ENCODE data around the gene TPST2. TPM values are rescaled to one million over a fixed set of nuclear protein-coding genes. Genes with fewer than 3 reads are reported as not detected.
A peak's percentile ranks its signal among the peaks of the same experiment; 100 is the strongest.

The TPST2 gene
- total RNA-seq, 1 experiment from 2014 or later = 20.1 TPM

DNA sequence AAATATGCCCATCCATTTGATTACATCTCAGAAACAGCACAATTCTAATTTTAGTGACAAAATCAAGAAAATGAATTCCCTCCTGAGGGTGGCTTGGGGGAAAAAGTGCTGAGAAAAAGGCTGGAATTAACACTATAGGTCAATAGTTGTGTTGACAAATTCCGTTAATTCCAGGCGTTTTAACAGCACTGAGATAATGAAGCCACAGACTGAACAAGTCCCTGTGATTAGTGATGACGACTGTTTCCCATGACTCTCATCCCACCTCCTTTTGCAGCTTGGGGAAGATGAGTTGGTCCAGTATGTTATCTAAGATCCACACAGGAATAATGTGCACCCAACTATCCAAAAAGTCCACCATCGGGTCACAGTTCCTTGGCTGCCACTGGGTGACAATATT lies 93.5 kb downstream of the TPST2 start:
- no peak for DNase-seq (ENCODE audit: low read depth)

DNA sequence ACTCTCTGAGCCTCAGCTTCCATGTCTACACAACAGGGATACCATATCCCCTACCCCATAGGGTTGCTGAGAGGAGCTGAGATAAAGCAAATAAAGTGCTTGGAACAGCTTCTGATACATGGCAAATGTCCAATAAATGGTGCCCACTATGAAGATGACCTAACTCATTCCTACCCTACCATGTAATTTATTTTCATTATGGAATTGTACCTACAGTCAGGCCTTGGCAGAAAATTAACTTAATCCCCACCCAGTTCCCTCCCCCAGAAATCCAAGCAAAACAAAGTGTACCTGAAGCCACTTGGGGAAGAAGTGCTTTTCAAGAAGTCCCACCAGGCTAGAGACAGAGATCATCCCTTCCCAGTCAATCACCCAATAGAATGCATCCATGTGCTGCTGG lies 95.4 kb downstream of the TPST2 start:
- no peak for DNase-seq (ENCODE audit: low read depth)

DNA sequence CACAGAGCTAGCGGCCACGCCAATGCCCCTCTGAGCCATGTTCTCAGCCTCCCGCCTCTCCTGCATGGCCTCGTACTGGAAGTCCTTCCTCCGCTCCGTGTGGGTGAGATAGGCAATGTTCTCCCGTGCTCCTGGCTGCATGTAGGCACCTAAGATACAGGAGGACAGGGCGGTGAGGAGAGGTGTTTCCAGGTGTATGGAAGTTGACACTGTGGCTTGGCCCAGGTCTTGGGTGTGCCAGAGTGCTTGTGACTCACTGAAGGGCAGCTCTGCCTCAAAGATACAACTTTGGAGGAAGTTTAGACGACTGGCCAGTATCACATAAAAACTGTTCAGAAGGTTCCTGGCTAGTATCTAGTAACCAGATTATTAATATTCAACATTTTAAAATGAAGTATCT lies 97.7 kb downstream of the TPST2 start:
- no peak for DNase-seq (ENCODE audit: low read depth)

DNA sequence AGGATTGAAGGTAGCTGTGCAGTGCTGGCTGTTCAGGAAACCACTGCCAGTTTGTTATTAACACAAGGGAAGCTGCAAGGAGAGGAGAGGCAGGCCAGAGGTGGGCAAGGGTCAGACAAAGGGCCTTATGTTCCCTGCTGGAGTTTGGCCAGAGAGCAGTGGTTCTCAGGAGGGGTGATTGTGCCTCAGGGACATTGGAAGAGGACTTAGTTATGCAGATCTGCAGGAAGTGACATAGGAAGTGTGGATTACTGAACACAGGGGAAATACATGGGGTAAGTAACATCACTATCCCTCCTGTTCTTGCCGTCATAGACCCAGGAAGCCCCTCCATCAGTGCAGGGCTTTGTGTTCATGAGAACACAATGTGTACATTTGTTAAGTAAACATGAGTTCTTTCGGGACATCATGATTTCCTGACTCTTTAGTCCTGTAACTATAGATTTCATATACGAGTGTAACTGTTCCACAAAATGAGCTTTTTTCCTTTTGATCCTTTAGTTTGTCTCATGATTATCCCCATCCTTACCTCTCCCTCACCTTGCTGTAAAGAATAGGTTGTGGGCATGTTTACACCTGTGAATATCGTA lies 100.4 kb downstream of the TPST2 start:
- no peak for DNase-seq (ENCODE audit: low read depth)

DNA sequence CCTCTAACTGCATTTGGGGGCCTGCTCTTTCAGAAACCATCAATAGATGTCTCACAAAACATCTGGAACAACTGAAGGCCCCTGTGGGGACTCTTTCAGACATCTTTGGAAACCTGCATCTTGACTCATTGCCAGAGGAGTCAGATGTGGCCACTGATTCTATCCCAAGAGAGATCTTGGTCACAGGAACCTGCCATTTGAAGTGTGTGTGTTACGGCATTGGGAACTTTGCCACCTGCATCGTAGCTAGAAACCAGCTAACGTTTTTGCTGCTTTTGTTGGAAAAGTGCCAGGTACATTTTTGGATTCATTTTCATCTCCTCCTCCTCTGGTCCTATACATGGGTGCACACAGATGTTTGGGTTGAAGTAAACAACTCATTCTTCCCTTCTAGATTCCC lies 101.9 kb downstream of the TPST2 start:
- no peak for DNase-seq (ENCODE audit: low read depth)

DNA sequence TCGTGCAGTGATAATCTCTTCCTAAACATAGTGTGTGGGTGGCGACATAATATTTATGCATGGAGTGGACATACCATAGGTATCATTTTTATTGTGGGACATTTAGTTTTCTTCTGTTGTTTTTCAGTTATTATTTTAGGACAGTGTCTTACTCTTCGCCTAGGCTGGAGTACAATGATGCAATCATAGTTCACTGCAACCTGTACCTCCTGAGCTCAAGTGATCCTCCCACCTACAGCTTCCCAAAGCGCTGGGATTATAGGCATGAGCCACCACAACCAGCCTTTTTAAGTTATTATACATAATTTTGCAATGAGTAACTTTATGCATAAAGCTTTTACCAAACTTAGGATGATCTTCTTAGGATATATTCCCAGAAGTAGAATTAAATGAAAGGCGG lies 103.5 kb downstream of the TPST2 start:
- DNase-seq (ENCODE audit: low read depth) = no peak

DNA sequence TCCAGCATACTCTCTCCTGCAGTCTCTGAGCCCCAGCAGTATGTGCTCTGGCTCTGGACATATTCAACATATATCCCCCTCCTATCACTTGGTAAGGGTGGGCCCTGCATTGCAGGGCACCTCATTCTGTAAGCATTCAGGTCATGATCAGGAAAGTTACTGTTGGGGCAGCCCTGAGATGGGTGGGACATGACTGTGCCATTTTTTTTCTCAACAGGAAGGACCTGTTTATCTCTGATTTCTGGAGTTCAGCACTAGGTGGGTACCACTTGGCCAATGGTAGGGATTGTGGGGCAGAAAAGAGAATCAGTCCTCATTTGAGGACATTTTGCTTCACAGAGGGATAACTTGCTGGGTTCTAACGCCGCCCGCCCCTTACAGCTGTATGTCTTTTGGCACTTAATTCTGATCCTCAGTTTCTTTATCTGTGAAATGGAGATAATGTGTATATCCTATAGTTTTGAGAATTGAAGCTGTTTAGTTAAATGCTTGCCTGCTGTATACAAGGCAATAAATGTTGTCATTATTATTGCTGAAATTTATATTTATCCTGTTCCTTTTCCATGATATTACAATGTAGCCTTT lies 104.0 kb downstream of the TPST2 start:
- no peak for DNase-seq (ENCODE audit: low read depth)

DNA sequence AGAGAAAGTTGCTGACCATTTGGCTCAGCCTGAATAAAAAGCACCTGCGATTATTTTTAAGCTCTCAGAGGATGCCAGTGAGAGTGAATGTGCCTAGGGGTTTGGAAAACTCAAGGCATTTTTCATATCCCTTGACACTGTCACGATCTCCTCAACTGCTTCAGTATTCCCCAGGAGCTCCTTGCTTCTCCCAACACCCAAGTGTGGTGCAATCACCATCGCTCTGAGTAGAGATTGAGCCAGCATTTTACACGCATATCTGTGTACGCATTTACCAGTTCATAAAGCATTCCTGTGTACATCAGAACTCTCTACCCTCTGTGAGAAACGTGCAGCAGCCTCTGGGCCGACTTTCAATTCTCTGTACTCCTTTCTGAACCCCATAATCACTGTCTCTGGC lies 104.9 kb downstream of the TPST2 start:
- no peak for DNase-seq (ENCODE audit: low read depth)

DNA sequence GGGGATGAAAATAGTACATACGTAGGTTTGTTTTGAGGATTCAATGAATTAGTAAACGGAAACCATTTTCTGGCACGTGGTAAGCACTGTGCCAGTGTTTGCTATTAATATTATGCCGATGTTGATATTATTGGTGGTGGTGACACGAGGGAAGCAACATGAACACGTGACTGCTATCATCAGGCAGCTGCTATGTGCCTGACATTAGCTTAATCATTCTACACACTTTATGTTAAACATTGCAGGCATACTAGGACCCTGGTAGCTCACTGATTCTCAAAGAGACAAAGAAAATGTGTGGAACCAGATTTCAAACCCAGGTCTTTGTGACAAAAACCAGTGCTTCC lies 105.6 kb downstream of the TPST2 start:
- peak; percentile 31 for DNase-seq (ENCODE audit: low read depth)

DNA sequence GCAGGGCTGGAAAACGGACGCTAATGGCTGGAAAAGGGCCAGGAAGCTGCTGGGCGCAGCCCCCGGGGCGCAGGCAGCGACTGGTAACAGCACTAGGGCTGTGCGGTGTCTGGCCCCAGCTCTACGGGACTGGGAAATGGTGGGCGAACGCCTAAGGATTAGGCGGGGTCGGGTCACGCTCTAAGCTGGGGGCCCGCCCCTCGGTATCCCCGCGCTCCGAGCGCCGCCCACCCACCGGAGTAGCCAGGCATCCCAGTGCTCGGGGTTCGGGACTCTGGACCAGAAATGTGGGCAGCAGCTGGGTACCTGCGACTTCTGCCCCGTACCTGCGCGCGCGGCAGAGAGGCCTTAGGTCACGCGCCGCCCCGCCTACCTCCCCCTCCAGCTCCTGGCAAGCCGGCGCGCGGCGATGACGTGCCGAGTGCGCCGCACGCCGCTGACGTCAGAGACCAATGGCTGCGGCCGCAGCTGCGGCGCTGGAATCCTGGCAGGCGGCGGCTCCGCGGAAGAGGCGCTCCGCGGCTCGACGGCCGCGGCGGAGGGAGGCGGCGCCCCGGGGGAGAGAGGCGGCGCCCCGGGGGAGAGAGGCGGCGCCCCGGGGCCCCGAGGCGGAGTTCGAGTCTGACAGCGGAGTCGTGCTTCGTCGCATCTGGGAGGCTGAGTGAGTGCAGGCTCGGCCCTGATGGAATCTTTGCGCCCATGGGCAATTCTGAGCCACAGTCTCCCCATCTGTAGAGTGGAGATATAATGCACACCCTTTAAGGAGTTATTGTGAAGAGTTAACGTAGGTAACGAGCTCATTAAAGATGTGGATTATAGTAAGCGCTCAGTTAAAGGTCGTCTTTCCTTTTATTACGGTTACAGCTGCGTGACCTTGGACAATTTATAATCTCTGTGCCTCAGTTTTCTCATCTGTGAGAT lies 106.2 kb downstream of the TPST2 start, which contains the start of the genes HPS4 and SRRD:
Gene HPS4, minus strand, starts transcription at position 345 of the 921 bp plus-strand sequence. CDS start 2,021 bp downstream, outside the sequence.
Gene SRRD, plus strand, starts transcription at position 439 of the 921 bp plus-strand sequence. Its CDS starts 14 bp downstream, at position 453.
- peak; percentile 84 for DNase-seq (ENCODE audit: low read depth)

DNA sequence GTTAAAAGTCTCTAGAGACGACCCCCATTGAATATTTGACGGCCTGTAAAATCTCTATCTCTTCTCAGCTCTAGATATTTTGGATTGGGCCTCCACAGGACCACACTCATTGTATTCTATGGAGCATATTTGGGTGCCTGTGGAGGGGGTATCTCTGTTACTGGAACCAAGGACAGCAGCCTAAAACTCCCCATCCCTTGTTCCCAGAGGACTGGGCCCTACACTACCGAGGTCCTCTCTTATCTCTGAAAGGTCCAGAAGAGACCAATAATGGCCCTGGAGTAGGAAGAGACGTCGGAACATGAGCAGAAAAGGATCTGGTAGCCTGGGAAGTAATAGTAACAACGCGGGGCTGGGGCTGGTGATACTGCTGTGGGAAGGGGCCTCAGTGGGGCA lies 106.9 kb downstream of the TPST2 start:
- no peak for DNase-seq (ENCODE audit: low read depth)

DNA sequence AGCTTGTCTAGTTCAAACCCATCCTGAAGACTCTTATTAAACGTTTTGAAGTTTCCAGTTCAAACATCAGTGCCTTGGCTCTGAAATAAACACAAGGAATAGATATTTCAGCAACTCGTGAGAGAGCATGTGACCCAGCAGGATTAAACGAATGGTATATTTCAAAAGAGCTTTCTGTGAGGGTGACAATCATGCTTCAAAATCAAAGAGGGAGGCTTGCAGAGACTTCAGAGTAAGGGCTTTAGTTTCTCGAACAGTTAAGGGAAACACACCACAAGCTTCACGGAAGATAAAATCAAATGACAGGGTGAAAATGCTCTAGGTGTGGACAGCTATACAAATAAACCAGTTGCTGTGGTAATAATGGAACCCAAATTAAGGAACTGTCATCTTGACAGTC lies 107.8 kb downstream of the TPST2 start:
- DNase-seq (ENCODE audit: low read depth) = no peak

DNA sequence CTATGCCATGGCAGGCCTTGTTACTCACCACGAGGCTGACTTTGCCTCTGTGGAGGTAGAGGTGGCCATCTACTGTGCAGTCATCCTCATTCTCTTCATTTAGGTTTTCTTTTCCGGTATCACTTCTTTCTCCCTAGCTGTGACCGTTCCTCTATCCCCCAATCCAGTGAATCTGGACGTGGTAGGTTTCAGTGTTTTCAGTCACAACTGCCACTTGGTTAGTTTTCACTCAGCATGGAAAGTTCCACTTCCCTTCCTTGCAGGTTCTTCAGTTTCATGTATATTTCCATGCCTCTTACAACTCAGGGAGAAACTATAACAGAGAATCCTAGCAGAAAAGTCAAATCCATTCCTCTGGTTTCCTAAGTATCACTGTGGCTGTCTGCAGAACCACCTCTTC lies 108.2 kb downstream of the TPST2 start:
- DNase-seq (ENCODE audit: low read depth) = no peak

DNA sequence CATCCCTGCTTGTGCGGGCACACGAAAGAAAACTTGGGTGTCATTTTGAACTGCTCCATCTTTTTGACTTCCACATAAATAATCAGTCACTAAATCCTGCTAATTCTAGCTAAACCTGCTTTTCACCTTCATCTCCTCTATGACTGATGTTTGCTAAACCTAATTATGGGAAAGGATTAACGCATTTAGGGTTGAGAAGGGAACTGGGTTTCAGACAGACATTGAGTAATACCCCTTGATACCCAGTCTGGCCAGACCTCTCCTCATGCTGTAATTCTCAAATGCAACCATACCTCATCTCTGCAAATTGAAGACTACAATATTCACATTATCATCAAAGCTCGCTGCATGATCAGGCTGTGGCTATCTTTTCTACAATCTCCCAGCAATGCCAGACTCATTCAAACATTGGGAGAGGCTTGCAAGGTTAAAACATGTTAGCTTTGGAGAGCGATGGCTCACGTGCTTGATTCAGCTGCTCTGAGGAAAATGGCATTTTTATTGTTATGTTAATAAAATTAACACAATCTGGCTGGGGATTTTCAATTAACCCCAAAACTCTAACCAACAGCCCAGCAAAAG lies 108.7 kb downstream of the TPST2 start:
- no peak for DNase-seq (ENCODE audit: low read depth)

DNA sequence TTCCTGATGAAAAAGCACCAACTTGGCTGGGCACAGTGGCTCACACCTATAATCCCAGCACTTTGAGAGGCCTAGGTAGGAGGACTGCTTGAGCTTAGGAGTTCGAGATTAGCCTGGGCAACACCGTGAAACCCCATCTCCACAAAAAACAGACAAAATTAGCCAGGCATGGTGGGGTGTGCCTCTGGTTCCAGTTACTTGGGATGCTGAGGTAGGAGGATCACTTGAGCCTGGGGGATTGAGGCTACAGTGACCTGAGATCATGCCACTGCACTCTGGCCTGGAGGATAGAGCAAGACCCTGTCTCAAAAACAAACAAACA lies 109.4 kb downstream of the TPST2 start:
- DNase-seq (ENCODE audit: low read depth) = no peak

DNA sequence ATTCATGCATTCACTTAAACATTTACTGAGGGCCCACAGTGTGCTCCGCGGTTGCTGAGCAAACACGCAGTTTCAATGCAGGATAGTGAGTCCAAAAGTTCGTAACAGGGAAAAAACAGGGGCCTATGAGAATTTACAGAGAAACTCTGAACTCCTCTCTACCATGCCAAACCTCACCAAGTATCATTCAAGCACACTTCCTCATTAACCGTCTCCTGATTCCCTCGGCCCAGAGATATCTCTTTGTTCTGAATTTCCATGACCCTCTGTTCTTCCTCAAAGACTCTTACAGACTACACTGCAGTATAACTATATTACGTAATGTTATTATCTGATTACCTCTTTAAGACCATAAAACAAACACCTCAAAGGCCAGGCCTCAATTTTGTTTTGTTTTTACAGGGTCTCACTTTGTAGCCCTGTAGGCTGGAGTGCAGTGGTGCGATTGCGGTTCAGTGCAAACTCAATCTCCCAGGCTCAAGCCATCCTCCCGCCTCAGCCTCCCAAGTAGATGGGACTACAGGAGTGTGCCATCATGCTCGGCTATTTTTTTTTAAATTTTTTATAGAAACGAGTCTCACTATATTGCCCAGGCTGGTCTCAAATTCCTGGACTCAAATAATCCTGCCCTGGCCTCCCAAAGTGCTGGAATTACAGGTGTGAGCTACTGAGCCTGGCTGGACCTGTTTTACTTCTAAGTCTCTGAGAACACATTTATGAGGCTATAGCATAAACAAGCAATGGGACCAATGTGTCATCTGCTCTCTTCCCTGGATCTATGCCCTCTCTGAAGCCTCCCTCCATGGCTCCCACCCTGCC lies 109.9 kb downstream of the TPST2 start:
- DNase-seq (ENCODE audit: low read depth) = no peak

DNA sequence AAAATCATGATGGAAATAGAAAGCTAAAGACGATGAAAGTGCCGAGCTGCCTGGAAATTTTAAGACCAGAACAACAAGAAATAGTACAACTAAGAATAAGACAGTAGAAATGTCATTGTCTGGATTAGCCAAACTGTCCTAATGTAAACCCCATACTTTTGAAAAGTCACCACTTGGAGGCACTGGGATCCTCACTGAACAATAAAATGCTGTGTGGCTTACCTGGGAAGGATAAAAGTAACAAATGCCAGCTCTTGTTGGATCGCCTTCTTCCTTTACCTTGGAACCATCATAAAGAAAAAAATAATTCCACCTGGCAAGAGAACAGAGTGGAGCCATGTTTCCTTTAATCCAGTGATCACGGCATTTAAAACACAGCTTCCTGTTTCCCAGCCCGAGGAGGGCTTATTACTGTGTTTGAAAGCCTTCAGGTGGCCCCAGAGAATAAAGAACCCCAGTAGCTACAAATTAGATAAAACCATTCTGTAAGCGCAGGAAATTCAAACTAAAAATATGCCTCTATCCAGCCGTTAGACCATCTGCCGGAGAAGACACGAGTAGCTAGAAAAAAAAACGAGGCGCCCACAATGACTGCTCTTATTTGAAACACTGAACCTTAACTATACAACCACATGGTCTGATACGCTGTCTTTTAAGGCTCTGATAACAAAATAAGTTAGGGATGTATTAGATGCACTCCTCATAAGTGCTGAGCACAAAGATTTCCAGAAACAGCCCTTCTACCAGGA lies 110.7 kb downstream of the TPST2 start:
- DNase-seq (ENCODE audit: low read depth) = no peak

DNA sequence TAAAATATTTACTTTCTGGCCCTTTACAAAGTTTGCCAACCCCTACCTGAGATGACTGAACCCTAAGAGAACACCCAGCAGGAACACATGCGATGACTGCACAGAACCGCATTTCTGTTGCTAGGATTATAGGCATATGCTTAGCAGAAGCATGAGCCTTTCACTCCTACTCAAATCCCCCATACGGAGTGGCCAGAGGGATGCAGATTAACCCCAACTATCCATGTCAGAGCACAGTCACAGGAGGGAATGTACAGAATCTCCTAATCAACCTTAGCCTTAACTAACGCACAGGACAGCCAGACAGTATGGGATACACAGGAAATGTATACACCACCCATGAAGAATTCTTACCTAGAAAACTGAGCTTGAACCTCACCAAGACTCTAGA lies 112.6 kb downstream of the TPST2 start:
- DNase-seq (ENCODE audit: low read depth) = no peak

DNA sequence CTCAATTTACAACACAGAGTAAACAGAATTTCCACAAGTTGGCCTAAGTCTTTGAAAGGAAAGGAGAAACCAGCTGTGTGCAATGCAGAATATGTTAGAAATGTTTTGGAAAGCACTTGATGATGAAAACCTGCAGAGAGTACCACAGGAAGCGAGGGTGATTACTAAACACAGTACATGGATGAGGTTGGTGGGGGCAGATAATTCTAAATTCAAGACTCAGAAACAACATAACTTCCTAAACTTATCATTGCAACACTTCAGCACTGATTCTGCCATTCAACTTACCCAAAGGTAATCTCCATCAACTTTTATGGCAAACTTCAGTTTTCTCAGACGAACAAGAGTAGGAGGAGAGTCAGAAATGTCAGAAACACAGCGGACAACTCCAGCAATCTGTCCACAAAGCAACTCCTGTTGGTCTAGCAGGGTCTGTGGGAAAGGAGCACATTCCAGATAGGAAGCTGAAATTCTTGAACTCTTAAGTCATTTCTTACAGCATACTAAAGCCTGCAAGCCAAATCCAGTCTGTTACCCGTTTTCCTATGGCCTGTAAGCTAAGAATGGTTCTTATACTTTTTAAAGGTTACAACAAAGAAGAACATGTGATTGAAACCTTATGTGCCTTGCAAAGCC lies 113.1 kb downstream of the TPST2 start:
- DNase-seq (ENCODE audit: low read depth) = peak; percentile 37

DNA sequence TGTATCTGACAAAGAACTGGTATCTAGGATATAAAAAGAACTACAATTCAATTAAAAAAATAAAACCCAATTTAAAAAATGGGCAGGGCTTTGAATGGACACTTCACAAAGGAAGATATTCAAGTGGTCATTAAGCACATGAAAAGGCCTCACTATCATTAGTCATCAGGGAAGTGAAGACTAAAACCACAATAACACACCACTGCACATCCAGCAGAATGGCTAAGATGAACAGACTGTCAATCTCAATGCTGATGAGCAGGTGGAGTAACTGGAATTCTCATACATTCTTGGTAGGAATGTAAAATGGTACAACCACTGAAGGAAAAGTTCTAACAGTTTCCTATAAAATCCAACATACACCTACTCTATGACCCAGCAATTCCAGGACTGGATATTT lies 115.2 kb downstream of the TPST2 start:
- DNase-seq (ENCODE audit: low read depth) = peak; percentile 84

Data from LHCN-M2 (cell line).